Nucleus accumbens (tissue), 56 donors: ENCODE measurements around the gene DVL1.

Source experiments
- DNase-seq, 56 donors: peaks; one replicate each; lab custom pipeline; 2025; lab: John Stamatoyannopoulos, UW

The DVL1 gene

DNA sequence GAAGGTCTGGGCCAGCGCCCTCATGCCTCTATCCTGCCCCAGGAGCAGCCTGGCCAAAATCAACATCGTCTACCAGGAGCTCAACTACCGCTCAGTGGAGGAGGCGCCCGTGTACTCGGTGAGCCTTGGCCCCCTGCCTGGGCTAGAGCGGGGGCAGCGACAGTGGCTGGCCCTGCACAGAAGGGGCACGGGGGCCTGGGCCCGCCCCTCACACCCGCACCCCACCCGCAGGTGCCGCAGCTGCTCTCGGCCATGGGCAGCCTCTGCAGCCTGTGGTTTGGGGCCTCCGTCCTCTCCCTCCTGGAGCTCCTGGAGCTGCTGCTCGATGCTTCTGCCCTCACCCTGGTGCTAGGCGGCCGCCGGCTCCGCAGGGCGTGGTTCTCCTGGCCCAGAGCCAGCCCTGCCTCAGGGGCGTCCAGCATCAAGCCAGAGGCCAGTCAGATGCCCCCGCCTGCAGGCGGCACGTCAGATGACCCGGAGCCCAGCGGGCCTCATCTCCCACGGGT is 58.1 kb downstream of the DVL1 start:
- DNase-seq, result peak in 1 of 56 donors; percentile 23

GRCh38 chr1:1290238-1290731 is 58.9 kb downstream of the DVL1 start:
- DNase-seq, result peak in 3 of 56 donors; percentile 12 to 34 (median 25)

DNA sequence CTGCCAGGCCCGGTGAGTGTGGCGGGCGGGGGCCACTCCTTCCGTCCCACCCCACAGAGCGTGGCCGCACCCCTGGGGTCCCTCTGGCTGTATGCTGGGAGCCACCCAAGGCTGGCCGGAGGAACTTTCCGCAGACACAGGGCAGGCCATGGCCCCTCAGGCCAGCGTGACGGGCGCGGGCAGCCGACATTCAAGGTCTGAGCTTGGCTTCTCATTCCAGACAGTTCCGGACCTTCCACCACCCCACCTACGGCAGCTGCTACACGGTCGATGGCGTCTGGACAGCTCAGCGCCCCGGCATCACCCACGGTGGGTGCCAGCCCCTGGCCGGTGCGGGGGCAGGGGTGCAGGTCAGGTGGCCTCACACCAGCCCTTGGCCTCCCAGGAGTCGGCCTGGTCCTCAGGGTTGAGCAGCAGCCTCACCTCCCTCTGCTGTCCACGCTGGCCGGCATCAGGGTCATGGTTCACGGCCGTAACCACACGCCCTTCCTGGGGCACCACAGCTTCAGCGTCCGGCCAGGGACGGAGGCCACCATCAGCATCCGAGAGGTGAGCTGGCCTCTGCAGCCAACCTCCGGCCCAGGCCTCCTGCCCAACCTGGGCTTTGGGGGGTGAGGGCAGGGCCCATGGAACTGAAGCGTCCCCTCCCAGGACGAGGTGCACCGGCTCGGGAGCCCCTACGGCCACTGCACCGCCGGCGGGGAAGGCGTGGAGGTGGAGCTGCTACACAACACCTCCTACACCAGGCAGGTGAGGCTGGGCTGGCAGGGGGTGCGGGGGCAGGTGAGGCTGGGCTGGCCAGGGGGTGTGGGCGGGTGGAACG is 61.7 kb downstream of the DVL1 start:
- no peak for DNase-seq

DNA sequence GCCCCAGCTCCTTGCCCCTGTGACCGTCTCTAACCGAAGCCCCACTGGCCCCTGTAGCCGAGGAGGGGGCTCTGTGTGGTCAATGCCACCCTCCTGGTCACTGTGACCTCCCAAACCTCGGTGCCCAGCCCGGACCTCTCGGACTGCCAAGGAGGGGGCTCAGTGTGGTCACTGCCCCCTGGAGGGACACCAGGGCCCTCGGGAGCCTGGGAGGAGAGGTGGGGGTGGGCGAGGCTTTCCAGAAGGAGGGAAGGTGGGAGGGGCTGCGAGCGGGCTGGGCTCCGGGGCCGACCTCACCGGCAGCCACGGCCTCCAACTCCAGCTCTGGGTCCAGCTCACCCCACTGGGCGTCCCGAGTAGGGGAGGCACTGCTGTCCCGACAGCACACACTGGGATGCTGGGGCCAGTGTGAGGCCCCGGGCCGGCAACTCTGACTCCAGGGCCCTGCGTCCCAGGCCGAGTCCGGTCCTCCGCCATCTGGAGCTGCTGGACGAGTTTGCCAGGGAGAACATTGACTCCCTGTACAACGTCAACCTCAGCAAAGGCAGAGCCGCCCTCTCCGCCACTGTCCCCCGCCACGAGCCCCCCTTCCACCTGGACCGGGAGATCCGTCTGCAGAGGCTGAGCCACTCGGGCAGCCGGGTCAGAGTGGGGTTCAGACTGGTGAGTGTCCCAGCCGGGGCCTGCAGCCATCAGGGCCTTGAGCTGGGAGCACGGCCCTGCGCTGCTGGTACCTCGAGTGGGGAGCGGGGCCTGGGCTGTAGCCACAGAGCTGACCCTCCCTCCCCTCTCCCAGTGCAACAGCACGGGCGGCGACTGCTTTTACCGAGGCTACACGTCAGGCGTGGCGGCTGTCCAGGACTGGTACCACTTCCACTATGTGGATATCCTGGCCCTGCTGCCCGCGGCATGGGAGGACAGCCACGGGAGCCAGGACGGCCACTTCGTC is 62.6 kb downstream of the DVL1 start:
- no peak for DNase-seq

DNA sequence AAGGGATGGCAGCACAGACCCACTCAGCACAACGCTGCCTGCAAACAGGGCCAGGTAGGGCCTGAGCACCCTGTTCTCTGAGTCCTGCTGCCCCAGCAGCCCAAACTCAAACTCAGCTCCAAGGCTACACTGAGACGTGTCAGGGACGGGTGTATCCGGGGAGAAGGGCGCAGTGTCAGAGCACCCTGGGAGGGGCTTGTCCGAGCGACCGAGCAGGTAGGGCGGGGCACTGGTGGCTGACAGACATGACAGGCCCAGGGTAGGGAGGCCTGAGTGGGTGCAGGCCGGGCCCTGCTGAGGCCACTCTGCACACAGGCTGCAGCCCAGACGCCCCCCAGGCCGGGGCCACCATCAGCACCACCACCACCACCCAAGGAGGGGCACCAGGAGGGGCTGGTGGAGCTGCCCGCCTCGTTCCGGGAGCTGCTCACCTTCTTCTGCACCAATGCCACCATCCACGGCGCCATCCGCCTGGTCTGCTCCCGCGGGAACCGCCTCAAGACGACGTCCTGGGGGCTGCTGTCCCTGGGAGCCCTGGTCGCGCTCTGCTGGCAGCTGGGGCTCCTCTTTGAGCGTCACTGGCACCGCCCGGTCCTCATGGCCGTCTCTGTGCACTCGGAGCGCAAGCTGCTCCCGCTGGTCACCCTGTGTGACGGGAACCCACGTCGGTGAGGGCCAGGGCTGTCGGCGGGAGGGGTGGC is 63.5 kb downstream of the DVL1 start:
- DNase-seq, result no peak
